HepG2 (cell line): ENCODE results near the gene PROSER1. TPM values are rescaled to one million over a fixed set of nuclear protein-coding genes. Genes with fewer than 3 reads are reported as not detected.

Experiments used
- ATAC-seq: fragments of 200-7000 bp; cut with Tn5 transposase; 3 replicates; pipeline ENCODE4 v1.9.1; 2020; ENCODE audit warnings: mild to moderate bottlenecking, moderate library complexity
- BruUV-seq: library from RNA; stranded (reverse); fragments of 400-500 nt; replicated peaks from 2 replicates; lab custom pipeline; 2021; lab: Mats Ljungman, UMichigan
- CTCF ChIA-PET: fragments of 300-600 bp; formaldehyde crosslinking; extraction: SDS; loops from one replicate; lab custom pipeline; 2021; ENCODE audit warnings: low total read pairs, inconsistent platforms, low intra/inter-chr PET ratio; lab: Yijun Ruan, JAX
- POLR2A ChIA-PET: fragments of 350-600 bp; sonication (Branson Sonifier 250); formaldehyde crosslinking; loops from one replicate; lab custom pipeline; 2020; ENCODE audit warnings: antibody characterized with exemption, inconsistent platforms; lab: Yijun Ruan, JAX
- DNase-seq: peaks from one replicate; pipeline ENCODE4 v3.0.0-alpha.2; 2015; ENCODE audit warnings: low spot score
- FAIRE-seq: peaks from 3 replicates; lab custom pipeline; 2011; peaks lifted over from hg19 to GRCh38; lab: Jason Lieb, UNC
- H2AFZ ChIP-seq: one replicate; pipeline ENCODE4 v1.6.1; 2011; ENCODE audit warnings: low read length, inconsistent platforms
- H3K27ac ChIP-seq: fragments of 300-600 bp; 3 replicates; pipeline ENCODE4 v1.8.0; 2011; ENCODE audit warnings: mixed run types, mild to moderate bottlenecking, mixed read lengths, low read length, inconsistent platforms; ENCODE audit not compliant: insufficient read depth; ENCODE audit errors: extremely low read length
- H3K27me3 ChIP-seq, 2 experiments: fragments of 200-600 bp in 1 of 2; 2 replicates in 1 of 2; 3 replicates in 1 of 2; pipeline versions ENCODE4 v1.6.0 to v1.8.0; 2011; ENCODE audit warnings: low read length in 2 of 2, mild to moderate bottlenecking in 2 of 2, moderate library complexity in 2 of 2, inconsistent platforms in 1 of 2; ENCODE audit not compliant: insufficient read depth in 2 of 2, control insufficient read depth in 1 of 2
- H3K36me3 ChIP-seq, 2 experiments: fragments of 200-600 bp in 1 of 2; replicated peaks in 1 of 2; 2 replicates in 1 of 2; 3 replicates in 1 of 2; pipeline versions ENCODE4 v1.5.1 to v1.8.0; 2011; ENCODE audit warnings: low read length in 2 of 2, inconsistent platforms in 1 of 2; ENCODE audit not compliant: insufficient read depth in 2 of 2, control insufficient read depth in 1 of 2
- H3K4me1 ChIP-seq: 2 replicates; pipeline ENCODE4 v1.5.1; 2012; ENCODE audit warnings: low read length, inconsistent platforms; ENCODE audit not compliant: insufficient read depth
- H3K4me2 ChIP-seq: 2 replicates; pipeline ENCODE4 v1.6.0; 2011; ENCODE audit warnings: low read depth, low read length, inconsistent platforms
- H3K4me3 ChIP-seq, 3 experiments: fragments of 200-600 bp in 1 of 3; sonication (generic), shearing (Covaris generic) in 1 of 3; replicated peaks in 1 of 3; 2 replicates each; pipeline ENCODE4 v1.5.1; 2011 to 2016; ENCODE audit warnings: low read length in 3 of 3, inconsistent platforms in 2 of 3, low read depth in 2 of 3, mild to moderate bottlenecking in 2 of 3, control low read depth in 1 of 3, mixed read lengths in 1 of 3; ENCODE audit not compliant: insufficient read depth in 1 of 3
- H3K79me2 ChIP-seq: one replicate; pipeline ENCODE4 v1.6.1; 2011; ENCODE audit warnings: low read length, inconsistent platforms; ENCODE audit not compliant: insufficient read depth
- H3K9ac ChIP-seq: 2 replicates; pipeline ENCODE4 v1.6.0; 2011; ENCODE audit warnings: mild to moderate bottlenecking, low read depth, low read length, inconsistent platforms; ENCODE audit not compliant: insufficient read depth
- H3K9me3 ChIP-seq: 2 replicates; pipeline ENCODE4 v1.5.1; 2012; ENCODE audit warnings: mild to moderate bottlenecking, low read length
- H4K20me1 ChIP-seq: 2 replicates; pipeline ENCODE4 v1.6.0; 2011; ENCODE audit warnings: inconsistent platforms, mild to moderate bottlenecking, low read length, moderate library complexity; ENCODE audit not compliant: insufficient read depth
- ARID3A ChIP-seq: IDR thresholded peaks from 2 replicates; pipeline ENCODE4 v1.6.1; 2012; ENCODE audit warnings: low read depth, low read length, improper control_type of control experiment
- ASH2L ChIP-seq: fragments of 300-600, 200-600 bp; sonication (generic); IDR thresholded peaks from 2 replicates; pipeline ENCODE4 v1.7.0; 2017; ENCODE audit warnings: low read depth, mild to moderate bottlenecking, moderate library complexity, mixed read lengths, low read length; ENCODE audit not compliant: insufficient read length
- FOXP4 ChIP-seq: sonication (generic); formaldehyde crosslinking; IDR thresholded peaks from 2 replicates; pipeline ENCODE4 v1.4.0; 2020; ENCODE audit warnings: missing genetic modification reagents
- GMEB2 ChIP-seq: IDR thresholded peaks from 2 replicates; pipeline ENCODE4 v1.6.1; 2016; ENCODE audit warnings: missing biosample characterization, missing genetic modification reagents, low read depth
- KLF6 ChIP-seq: IDR thresholded peaks from 2 replicates; pipeline ENCODE4 v1.8.0; 2016; ENCODE audit warnings: missing biosample characterization, missing genetic modification reagents
- NFE2L1 ChIP-seq: sonication (generic); formaldehyde crosslinking; IDR thresholded peaks from 2 replicates; pipeline ENCODE4 v1.4.0; 2020; ENCODE audit warnings: missing genetic modification reagents, mild to moderate bottlenecking, borderline replicate concordance
- PRDM10 ChIP-seq: sonication (generic); formaldehyde crosslinking; IDR thresholded peaks from 2 replicates; pipeline ENCODE4 v1.4.0; 2020; ENCODE audit warnings: low read depth, missing genetic modification reagents
- RBM39 ChIP-seq: fragments of 200-400 bp; formaldehyde crosslinking; IDR thresholded peaks from one replicate; pipeline ENCODE4 v1.6.1; 2018; ENCODE audit warnings: antibody characterized with exemption, mild to moderate bottlenecking, low read depth, low read length; ENCODE audit not compliant: poor library complexity, severe bottlenecking
- STAG1 ChIP-seq: sonication (generic); formaldehyde crosslinking; IDR thresholded peaks from 2 replicates; pipeline ENCODE4 v1.4.0; 2020; ENCODE audit warnings: missing genetic modification reagents
- THYN1 ChIP-seq: sonication (generic); formaldehyde crosslinking; IDR thresholded peaks from 2 replicates; pipeline ENCODE4 v1.8.1; 2023; ENCODE audit warnings: low read depth, mild to moderate bottlenecking, moderate library complexity, missing genetic modification reagents, borderline replicate concordance
- WGBS: methylation state at CpG from one replicate; pipeline ENCODE4 v1.1.6; 2017; ENCODE audit warnings: low lambda C conversion rate; 5-methylcytosine and 5-hydroxymethylcytosine counted together
- in situ Hi-C: cut with HindIII; loops from 2 replicates; pipeline ENCODE4 v1.10.0; 2017; ENCODE audit warnings: low pct_unique_long_range_greater_than_20kb; ENCODE audit not compliant: extremely low pct_ligation_motif_present
- intact Hi-C: fragments of 100-400 bp; cut with micrococcal nuclease; formaldehyde crosslinking; loops from one replicate; pipeline ENCODE4 v1.10.0; 2022; ENCODE audit not compliant: unreplicated experiment
- polyA plus RNA-seq, 8 experiments: library from polyadenylated mRNA; depleted of rRNA in 3 of 8; stranded (reverse) in 7 of 8; unstranded in 1 of 8; fragments of >200 nt; fragmentation: Illumina TruSeq in 4 of 8; extraction: Trizol in 4 of 8; gene quantifications; 2 replicates each; pipeline versions ENCODE4 v1.2.1 to v1.2.3, GENCODE V29; 2011 to 2016; ENCODE audit warnings: low read depth in 4 of 8, missing spikeins in 1 of 8, mixed read lengths in 1 of 8; ENCODE audit not compliant: insufficient read depth in 1 of 8
- total RNA-seq, 5 experiments: library from RNA; depleted of rRNA; stranded (reverse); fragments of >200 nt; fragmentation: Illumina TruSeq; extraction: Trizol; gene quantifications; 2 replicates each; pipeline ENCODE4 v1.2.3, GENCODE V29; 2016; ENCODE audit warnings: low read depth in 1 of 5

PROSER1 gene
- total and polyA plus RNA-seq, 2 of the 13 experiments (the other 11 are each of a cell fraction or from before 2014, with no cell fraction given): 11.4 to 17.2 TPM

GRCh38 chr13:39020853-39021462, 16.9 kb downstream of the PROSER1 start (continued):
- TF ChIP-seq ASH2L (no peak), KLF6 (CRISPR knock-in tag) (no peak), PRDM10 (CRISPR knock-in tag) (no peak)
- TF ChIP-seq, all 625 proteins: peak for 0

- no peak overlapping the region for H3K27ac ChIP-seq
- no peaks in the 10 kb centered on the region for H3K9me3 ChIP-seq
- in situ Hi-C loops: no loop called here
- ChIA-PET CTCF (interaction anchor here (1.3 kb wide), 1 partner anchor 47 kb away, joined by 5 read pairs; no protein-coding TSS in a partner anchor), POLR2A (interaction anchor here (1.6 kb wide), 1 partner anchor 20 kb away, joined by 5 read pairs; the partner anchor contains the start of gene PROSER1)
- no peaks in the 10 kb centered on the region for H3K4me1 ChIP-seq
- WGBS: 36% methylated on average over 2 of the region's 2 CpGs
- intact Hi-C loops: loop anchor here (1.0 to 5.0 kb wide), 3 partner anchors 46 to 150 kb away; no protein-coding TSS in a partner anchor
- no peak overlapping the region for H3K9ac ChIP-seq
- no peak overlapping the region for H3K4me2 ChIP-seq
- ATAC-seq (peak; percentile 78), FAIRE-seq (peak; percentile 85), DNase-seq (peak; percentile 12)
- BruUV-seq: no TSS peak
- H3K4me3 ChIP-seq: no peak overlapping the region
- H4K20me1 ChIP-seq: no peaks in the 10 kb centered on the region
- no peak overlapping the region for H2AFZ ChIP-seq
- H3K27me3 ChIP-seq: no peaks in the 10 kb centered on the region
- peaks cover 11 to 55% of the 10 kb centered on the region in 2 experiments for H3K36me3 ChIP-seq
- H3K79me2 ChIP-seq: no peaks in the 10 kb centered on the region
- peak; percentile 59 for TF ChIP-seq STAG1 (CRISPR knock-in tag)
- TF ChIP-seq NFE2L1 (CRISPR knock-in tag): no peak
- no peak for TF ChIP-seq GMEB2 (CRISPR knock-in tag)
- TF ChIP-seq RBM39: no peak
- TF ChIP-seq FOXP4 (CRISPR knock-in tag): no peak
- no peak for TF ChIP-seq THYN1 (CRISPR knock-in tag)
- no peak for TF ChIP-seq ARID3A
Measured at GRCh38 chr13:39016787-39017186, 21.1 kb downstream of the PROSER1 start.
